HepG2 (cell line): ENCODE results near the gene ABHD1. TPM values are rescaled to one million over a fixed set of nuclear protein-coding genes. Genes with fewer than 3 reads are reported as not detected.

Experiments
- ATAC-seq: fragments of 200-7000 bp; cut with Tn5 transposase; 3 replicates; pipeline ENCODE4 v1.9.1; 2020; ENCODE audit warnings: mild to moderate bottlenecking, moderate library complexity
- BruUV-seq: library from RNA; stranded (reverse); fragments of 400-500 nt; replicated peaks from 2 replicates; lab custom pipeline; 2021; lab: Mats Ljungman, UMichigan
- CTCF ChIA-PET: fragments of 300-600 bp; formaldehyde crosslinking; extraction: SDS; loops from one replicate; lab custom pipeline; 2021; ENCODE audit warnings: low total read pairs, inconsistent platforms, low intra/inter-chr PET ratio; lab: Yijun Ruan, JAX
- POLR2A ChIA-PET: fragments of 350-600 bp; sonication (Branson Sonifier 250); formaldehyde crosslinking; loops from one replicate; lab custom pipeline; 2020; ENCODE audit warnings: antibody characterized with exemption, inconsistent platforms; lab: Yijun Ruan, JAX
- DNase-seq: peaks from one replicate; pipeline ENCODE4 v3.0.0-alpha.2; 2015; ENCODE audit warnings: low spot score
- FAIRE-seq: peaks from 3 replicates; lab custom pipeline; 2011; peaks lifted over from hg19 to GRCh38; lab: Jason Lieb, UNC
- H2AFZ ChIP-seq: one replicate; pipeline ENCODE4 v1.6.1; 2011; ENCODE audit warnings: low read length, inconsistent platforms
- H3K27ac ChIP-seq: fragments of 300-600 bp; 3 replicates; pipeline ENCODE4 v1.8.0; 2011; ENCODE audit warnings: mixed run types, mild to moderate bottlenecking, mixed read lengths, low read length, inconsistent platforms; ENCODE audit not compliant: insufficient read depth; ENCODE audit errors: extremely low read length
- H3K27me3 ChIP-seq, 2 experiments: fragments of 200-600 bp in 1 of 2; 2 replicates in 1 of 2; 3 replicates in 1 of 2; pipeline versions ENCODE4 v1.6.0 to v1.8.0; 2011; ENCODE audit warnings: low read length in 2 of 2, mild to moderate bottlenecking in 2 of 2, moderate library complexity in 2 of 2, inconsistent platforms in 1 of 2; ENCODE audit not compliant: insufficient read depth in 2 of 2, control insufficient read depth in 1 of 2
- H3K36me3 ChIP-seq, 2 experiments: fragments of 200-600 bp in 1 of 2; replicated peaks in 1 of 2; 2 replicates in 1 of 2; 3 replicates in 1 of 2; pipeline versions ENCODE4 v1.5.1 to v1.8.0; 2011; ENCODE audit warnings: low read length in 2 of 2, inconsistent platforms in 1 of 2; ENCODE audit not compliant: insufficient read depth in 2 of 2, control insufficient read depth in 1 of 2
- H3K4me1 ChIP-seq: 2 replicates; pipeline ENCODE4 v1.5.1; 2012; ENCODE audit warnings: low read length, inconsistent platforms; ENCODE audit not compliant: insufficient read depth
- H3K4me2 ChIP-seq: 2 replicates; pipeline ENCODE4 v1.6.0; 2011; ENCODE audit warnings: low read depth, low read length, inconsistent platforms
- H3K4me3 ChIP-seq, 3 experiments: fragments of 200-600 bp in 1 of 3; sonication (generic), shearing (Covaris generic) in 1 of 3; replicated peaks in 1 of 3; 2 replicates each; pipeline ENCODE4 v1.5.1; 2011 to 2016; ENCODE audit warnings: low read length in 3 of 3, inconsistent platforms in 2 of 3, low read depth in 2 of 3, mild to moderate bottlenecking in 2 of 3, control low read depth in 1 of 3, mixed read lengths in 1 of 3; ENCODE audit not compliant: insufficient read depth in 1 of 3
- H3K79me2 ChIP-seq: one replicate; pipeline ENCODE4 v1.6.1; 2011; ENCODE audit warnings: low read length, inconsistent platforms; ENCODE audit not compliant: insufficient read depth
- H3K9ac ChIP-seq: 2 replicates; pipeline ENCODE4 v1.6.0; 2011; ENCODE audit warnings: mild to moderate bottlenecking, low read depth, low read length, inconsistent platforms; ENCODE audit not compliant: insufficient read depth
- H3K9me3 ChIP-seq: 2 replicates; pipeline ENCODE4 v1.5.1; 2012; ENCODE audit warnings: mild to moderate bottlenecking, low read length
- H4K20me1 ChIP-seq: 2 replicates; pipeline ENCODE4 v1.6.0; 2011; ENCODE audit warnings: inconsistent platforms, mild to moderate bottlenecking, low read length, moderate library complexity; ENCODE audit not compliant: insufficient read depth
- AHDC1 ChIP-seq: sonication (generic); formaldehyde crosslinking; IDR thresholded peaks from 2 replicates; pipeline ENCODE4 v1.5.1; 2020; ENCODE audit warnings: mild to moderate bottlenecking, missing genetic modification reagents, borderline replicate concordance
- MED8 ChIP-seq: sonication (generic); formaldehyde crosslinking; IDR thresholded peaks from 2 replicates; pipeline ENCODE4 v1.8.1; 2023; ENCODE audit warnings: mild to moderate bottlenecking, missing genetic modification reagents; ENCODE audit not compliant: insufficient replicate concordance
- PLRG1 ChIP-seq: fragments of 450-650 bp; conservative IDR thresholded peaks from 2 replicates; pipeline ENCODE4 v1.6.1; 2016
- POGK ChIP-seq: sonication (generic); formaldehyde crosslinking; conservative IDR thresholded peaks from 2 replicates; pipeline ENCODE4 v1.8.0; 2022; ENCODE audit warnings: mild to moderate bottlenecking, moderate library complexity, missing genetic modification reagents
- TCF12 ChIP-seq, 2 experiments: fragments of 450-650 bp in 1 of 2; sonication (generic) in 1 of 2; formaldehyde crosslinking in 1 of 2; IDR thresholded peaks; 2 replicates each; pipeline versions ENCODE4 v1.6.1 to v1.8.0; 2017 to 2022; ENCODE audit warnings: antibody characterized with exemption in 1 of 2, mild to moderate bottlenecking in 1 of 2, missing genetic modification reagents in 1 of 2, moderate library complexity in 1 of 2
- TRAFD1 ChIP-seq: sonication (generic); formaldehyde crosslinking; IDR thresholded peaks from 2 replicates; pipeline ENCODE4 v1.5.1; 2020; ENCODE audit warnings: missing genetic modification reagents, mild to moderate bottlenecking, borderline replicate concordance
- ZBTB4 ChIP-seq: sonication (generic); formaldehyde crosslinking; IDR thresholded peaks from 2 replicates; pipeline ENCODE4 v1.4.0; 2020; ENCODE audit warnings: missing genetic modification reagents, mild to moderate bottlenecking, borderline replicate concordance
- ZNF3 ChIP-seq: IDR thresholded peaks from 2 replicates; pipeline ENCODE4 v1.7.0; 2017; ENCODE audit warnings: inconsistent platforms
- ZNF484 ChIP-seq: sonication (generic); formaldehyde crosslinking; IDR thresholded peaks from 2 replicates; pipeline ENCODE4 v1.5.1; 2020; ENCODE audit warnings: mild to moderate bottlenecking, low read depth, missing genetic modification reagents, borderline replicate concordance
- WGBS: methylation state at CpG from one replicate; pipeline ENCODE4 v1.1.6; 2017; ENCODE audit warnings: low lambda C conversion rate; 5-methylcytosine and 5-hydroxymethylcytosine counted together
- in situ Hi-C: cut with HindIII; loops from 2 replicates; pipeline ENCODE4 v1.10.0; 2017; ENCODE audit warnings: low pct_unique_long_range_greater_than_20kb; ENCODE audit not compliant: extremely low pct_ligation_motif_present
- intact Hi-C: fragments of 100-400 bp; cut with micrococcal nuclease; formaldehyde crosslinking; loops from one replicate; pipeline ENCODE4 v1.10.0; 2022; ENCODE audit not compliant: unreplicated experiment
- polyA plus RNA-seq, 8 experiments: library from polyadenylated mRNA; depleted of rRNA in 3 of 8; stranded (reverse) in 7 of 8; unstranded in 1 of 8; fragments of >200 nt; fragmentation: Illumina TruSeq in 4 of 8; extraction: Trizol in 4 of 8; gene quantifications; 2 replicates each; pipeline versions ENCODE4 v1.2.1 to v1.2.3, GENCODE V29; 2011 to 2016; ENCODE audit warnings: low read depth in 4 of 8, missing spikeins in 1 of 8, mixed read lengths in 1 of 8; ENCODE audit not compliant: insufficient read depth in 1 of 8
- total RNA-seq, 5 experiments: library from RNA; depleted of rRNA; stranded (reverse); fragments of >200 nt; fragmentation: Illumina TruSeq; extraction: Trizol; gene quantifications; 2 replicates each; pipeline ENCODE4 v1.2.3, GENCODE V29; 2016; ENCODE audit warnings: low read depth in 1 of 5

Gene ABHD1
- total and polyA plus RNA-seq, 2 of the 13 experiments (the other 11 are each of a cell fraction or from before 2014, with no cell fraction given) = 0.04 to 0.81 TPM

- TF ChIP-seq AHDC1 (CRISPR knock-in tag) = no peak
Measured at GRCh38 chr2:27139310-27139709, 15.7 kb downstream of the ABHD1 start, which contains the start of gene PRR30 (continued).

DNA sequence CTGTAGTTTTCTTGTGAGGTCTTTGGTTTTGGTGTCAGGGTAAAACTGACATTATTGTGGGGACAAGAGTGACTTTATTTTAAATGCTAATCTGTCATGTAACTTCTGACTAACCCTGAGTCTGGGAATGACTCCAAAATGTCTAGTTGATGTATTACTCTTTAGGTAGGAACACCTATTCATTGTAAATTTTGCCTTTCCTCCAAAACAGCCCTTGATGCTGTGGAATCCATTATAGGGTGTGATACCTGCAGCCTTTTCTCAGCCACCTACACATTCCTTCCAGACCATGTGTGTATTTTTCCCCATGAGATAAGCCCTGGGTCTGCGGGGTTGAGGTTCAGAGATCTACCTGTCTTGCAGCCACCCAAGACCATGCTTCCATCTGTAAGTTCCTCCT, 19.7 kb downstream of the ABHD1 start:
- no peaks in the 10 kb centered on the region for H3K9me3 ChIP-seq
- POLR2A ChIA-PET = no interaction called here
- in situ Hi-C loops (no loop called here), intact Hi-C loops (no loop called here)
- peaks cover 4 to 15% of the 10 kb centered on the region in 2 experiments; a peak in 4 of 5 replicates for H3K27me3 ChIP-seq
- H3K27ac ChIP-seq = no peak overlapping the region
- BruUV-seq = no TSS peak
- ATAC-seq = no peak
- H3K4me3 ChIP-seq = no peak overlapping the region
- peak overlapping the region; percentile 0 for H2AFZ ChIP-seq
- no peak overlapping the region for H3K4me2 ChIP-seq
- H3K36me3 ChIP-seq = no peaks in the 10 kb centered on the region
- H3K4me1 ChIP-seq = peaks cover 21% of the 10 kb centered on the region
- no peak overlapping the region for H3K9ac ChIP-seq
- no peaks in the 10 kb centered on the region for H3K79me2 ChIP-seq
- DNase-seq = no peak
- no peaks in the 10 kb centered on the region for H4K20me1 ChIP-seq
- no peak for FAIRE-seq
- CTCF ChIA-PET = no interaction called here
- 0% methylated on average over 1 of the region's 1 CpG for WGBS
- TF ChIP-seq PLRG1 (no peak), ZNF484 (no peak), POGK (CRISPR knock-in tag) (no peak), TRAFD1 (no peak), ZNF3 (CRISPR knock-in tag) (no peak), ZBTB4 (no peak), MED8 (CRISPR knock-in tag) (no peak), TCF12 (IDR thresholded peaks at IDR 0.05) (no peak), TCF12 (CRISPR knock-in tag; IDR thresholded peaks at IDR 0.05) (no peak)
